ENCODE measurements around the gene SH2D5.
"Not testable (repeated sequence)": the region's sequence is repeated elsewhere in the genome, so short reads cannot be mapped to it uniquely, and the experiment has no call there.

SH2D5 gene

DNA sequence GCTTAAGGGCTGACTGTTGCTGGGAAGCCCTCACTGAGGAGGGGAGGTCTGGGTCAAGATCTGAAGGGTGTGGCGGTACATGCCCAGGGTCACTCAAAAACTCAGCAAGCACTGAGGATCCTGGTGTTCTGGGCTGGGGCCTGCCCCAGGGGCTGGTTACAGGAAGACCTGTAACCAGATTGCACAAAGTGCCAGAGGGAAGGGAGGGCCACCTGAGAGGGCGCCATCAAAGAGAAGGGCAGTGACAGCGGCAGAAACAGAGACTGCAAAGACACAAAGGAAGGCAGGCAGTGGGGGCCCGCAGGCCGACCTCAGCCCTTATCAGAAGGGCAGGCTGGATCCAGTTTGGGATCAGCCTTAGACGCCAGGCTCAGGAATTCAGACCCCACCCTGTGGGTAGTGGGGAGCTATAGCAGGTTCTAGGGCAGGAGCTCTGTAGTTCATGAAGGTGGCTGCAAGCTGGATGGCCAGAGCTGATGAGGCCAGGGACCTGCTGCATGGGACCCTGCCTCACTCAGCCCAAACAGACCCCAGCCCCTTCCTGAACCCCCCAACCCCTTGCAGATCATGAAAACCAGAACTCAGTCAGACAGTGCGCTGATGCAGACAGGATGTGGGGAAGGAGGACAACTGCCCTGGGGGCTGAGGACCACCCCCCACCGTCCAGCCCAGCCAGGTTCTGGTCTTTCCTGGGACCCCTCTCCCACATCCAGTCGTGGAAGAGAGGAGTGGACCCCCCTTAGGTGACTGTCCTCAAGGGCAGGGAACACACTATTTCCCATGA, 3.9 kb downstream of the SH2D5 start:
- DNase-seq (ENCODE audit: low read depth, low spot score): no peak

DNA sequence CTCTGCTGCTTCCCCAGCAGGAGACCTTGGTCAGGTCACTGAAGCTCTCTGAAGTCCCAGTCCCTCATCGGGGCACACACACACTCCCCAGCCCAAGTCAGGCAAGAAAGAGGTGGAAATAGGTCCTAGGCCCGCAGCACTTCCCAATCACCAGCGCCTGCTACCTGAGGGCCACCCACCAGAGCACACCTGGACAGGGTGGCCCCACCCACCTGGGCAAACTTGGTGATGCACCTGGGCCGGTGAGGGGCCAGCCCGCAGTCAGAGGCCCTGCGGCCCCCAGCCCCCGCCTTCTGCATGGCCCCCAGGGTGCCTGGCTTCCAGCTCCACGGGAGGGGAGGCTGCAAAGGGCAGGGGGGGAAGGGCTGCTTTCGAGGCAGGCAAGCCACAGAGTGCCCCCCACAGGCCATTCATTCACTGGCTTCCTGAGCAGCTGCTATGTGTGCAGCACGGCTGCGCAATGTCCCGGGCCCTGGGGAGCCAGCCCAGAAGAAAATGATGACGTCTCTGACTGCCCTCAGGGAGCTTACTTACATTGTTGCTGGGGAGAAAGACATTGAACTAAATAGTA, 4.7 kb downstream of the SH2D5 start:
- no peak for DNase-seq (ENCODE audit: low read depth, low spot score)

DNA sequence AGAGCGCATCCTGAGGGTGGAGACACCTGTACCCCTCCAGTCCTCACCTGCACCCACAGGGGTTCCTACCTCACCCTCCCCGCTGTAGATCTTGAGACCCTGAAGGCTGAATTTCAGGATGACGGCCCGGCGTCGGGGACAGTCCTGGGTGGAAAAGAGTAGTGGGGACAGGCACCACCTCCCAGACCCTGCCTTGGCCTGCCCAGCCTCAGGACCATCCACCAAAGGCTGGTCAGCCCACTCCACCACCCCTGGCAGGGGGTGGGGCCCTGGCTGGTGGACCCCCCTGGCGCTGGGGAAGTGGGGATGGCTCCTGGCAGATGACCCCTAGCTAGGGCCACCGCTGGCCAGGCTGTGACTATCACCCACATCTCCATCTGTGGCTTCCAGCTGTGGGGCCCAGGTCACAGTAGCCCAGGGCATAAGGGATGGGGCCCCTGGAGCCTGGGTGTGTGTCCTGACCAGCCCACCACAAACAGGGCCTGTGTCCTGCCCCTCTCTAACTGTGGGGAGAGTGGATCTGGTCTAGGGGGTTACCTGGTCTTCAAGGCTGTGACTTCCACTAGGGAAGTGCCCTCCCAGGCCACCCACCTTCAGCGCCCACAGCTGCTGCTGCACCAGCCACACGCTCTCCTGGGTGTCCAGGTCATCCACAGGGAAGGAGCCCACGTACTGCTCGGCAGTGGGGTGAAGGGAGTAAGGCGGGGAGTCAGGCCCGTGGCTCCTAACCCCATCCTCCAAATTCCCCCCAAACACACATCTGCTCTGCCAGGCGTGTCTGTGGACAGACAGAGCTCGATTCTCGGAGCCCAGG, 5.4 kb downstream of the SH2D5 start:
- no peak for DNase-seq (ENCODE audit: low read depth, low spot score)

DNA sequence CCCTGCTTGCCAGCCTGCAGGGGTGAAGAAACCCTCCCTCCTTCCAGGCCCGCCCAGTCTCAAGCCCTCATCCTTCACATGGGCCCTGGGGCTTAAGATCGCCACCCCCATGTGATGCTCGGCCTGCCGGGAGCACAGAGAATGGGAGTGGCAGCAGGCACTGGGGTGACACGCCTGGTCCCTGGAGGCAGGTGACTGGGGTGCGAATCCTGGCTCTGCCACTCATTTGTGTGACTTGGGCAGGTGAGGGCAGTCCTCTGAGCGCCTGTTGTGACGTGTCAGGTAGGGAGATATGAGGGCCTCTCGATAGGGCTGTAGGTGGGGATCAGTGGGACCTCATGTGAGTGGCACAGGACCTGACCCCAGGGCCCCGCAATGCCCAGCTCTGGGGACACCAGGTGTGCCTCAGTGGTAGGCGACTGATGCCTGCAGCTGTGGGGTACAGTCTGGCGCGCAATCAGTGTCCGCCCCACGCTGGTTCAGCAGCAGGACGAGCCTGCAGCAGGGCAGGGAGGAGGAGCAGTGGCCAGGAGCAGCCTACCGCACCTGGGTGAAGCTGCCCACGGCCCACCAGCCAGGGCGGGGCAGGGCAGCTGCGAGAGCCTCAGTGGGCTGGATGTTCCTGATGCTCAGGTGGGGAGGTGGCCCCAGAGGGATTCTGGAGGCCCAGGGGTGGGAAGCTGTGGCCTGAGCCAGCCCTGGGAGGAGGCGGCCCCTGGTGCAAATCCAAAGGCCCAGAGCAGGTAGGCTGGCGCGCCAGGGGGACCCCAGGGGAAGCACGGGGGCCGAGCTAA, 6.2 kb downstream of the SH2D5 start:
- no peak for DNase-seq (ENCODE audit: low read depth, low spot score)

DNA sequence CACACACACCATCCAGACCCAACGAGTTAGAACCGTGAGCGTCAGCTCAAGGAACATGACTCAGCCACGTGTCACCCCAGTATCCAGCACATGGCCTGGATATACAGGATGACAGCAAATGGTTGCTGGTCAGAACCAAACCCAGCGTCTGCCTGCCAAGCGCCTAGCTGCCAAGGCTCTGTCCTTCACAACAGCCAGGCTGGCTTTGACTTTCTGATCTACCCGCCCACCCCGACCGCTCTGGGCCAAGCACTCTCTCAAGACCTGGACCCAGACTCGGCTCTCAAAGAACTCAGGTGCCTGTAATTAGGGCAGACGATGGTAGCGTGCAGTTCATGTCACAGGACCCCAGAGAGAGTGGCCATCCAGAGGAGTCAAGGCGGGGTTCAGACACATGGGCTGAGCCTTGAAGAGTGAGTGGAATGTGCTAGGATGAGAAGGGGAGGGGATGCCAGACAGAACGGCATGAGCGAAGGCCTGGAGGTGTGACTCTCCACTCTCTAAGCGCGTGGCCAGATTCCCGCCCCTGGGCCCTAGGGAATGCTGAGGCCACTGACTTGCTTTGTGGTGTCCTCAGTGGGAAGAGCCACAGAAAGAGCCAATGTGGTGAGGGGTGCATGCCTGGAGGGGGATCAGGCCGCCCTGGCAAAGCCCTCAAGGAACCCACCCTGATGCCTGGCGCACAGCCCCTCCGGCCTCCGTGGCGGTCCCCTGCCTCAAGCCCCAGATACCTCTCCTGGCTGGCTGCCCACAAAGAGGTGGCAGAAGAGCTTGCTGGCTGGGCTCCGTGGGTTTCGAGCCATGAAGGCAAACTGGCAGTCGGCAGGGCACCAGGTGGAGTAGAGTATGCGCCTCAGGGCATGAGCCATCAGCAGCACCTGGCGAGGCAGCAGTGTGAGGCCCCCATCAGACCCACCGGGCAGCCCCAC, 7.0 kb downstream of the SH2D5 start:
- no peak for DNase-seq (ENCODE audit: low read depth, low spot score)

DNA sequence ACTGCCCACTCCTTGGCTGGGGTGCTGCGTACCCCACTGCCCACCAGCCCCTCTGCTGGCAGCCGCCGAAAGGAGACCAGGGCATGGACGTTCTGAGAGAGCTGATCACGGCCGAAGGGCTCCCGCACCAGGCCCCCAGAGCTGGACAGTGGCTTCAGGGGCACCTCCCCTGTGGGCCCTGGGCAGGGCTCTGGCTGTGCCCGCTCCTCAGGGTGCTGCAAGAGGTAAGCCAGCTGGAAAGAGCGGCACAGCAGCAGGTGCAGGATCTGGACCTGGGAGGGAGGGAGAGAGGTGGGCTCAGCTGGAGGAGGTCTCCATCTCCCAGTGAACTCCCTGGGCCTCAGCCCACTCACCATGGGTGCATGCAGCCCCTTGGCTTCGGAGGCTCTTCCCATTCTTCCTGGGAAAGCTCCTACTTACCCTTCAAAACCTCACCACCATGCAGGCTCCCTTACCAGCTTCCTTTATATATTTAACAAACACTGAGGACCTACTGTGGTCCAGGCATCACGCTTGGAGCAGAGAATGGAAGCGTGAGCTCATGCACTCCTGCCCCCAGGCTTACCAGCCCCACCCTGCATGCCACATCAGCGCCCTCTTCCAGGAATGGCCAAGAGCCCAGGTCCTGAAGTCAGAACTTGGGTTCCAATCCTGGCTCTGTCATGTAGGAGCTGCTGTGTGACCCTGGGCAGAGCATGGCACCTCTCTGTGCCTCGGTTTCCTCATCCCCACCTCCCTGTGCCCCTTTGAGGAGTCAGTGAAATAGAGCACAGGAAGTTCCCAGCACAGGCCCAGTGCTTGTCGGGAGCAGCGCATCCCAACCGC, 7.9 kb downstream of the SH2D5 start:
- DNase-seq (ENCODE audit: low read depth, low spot score): no peak

DNA sequence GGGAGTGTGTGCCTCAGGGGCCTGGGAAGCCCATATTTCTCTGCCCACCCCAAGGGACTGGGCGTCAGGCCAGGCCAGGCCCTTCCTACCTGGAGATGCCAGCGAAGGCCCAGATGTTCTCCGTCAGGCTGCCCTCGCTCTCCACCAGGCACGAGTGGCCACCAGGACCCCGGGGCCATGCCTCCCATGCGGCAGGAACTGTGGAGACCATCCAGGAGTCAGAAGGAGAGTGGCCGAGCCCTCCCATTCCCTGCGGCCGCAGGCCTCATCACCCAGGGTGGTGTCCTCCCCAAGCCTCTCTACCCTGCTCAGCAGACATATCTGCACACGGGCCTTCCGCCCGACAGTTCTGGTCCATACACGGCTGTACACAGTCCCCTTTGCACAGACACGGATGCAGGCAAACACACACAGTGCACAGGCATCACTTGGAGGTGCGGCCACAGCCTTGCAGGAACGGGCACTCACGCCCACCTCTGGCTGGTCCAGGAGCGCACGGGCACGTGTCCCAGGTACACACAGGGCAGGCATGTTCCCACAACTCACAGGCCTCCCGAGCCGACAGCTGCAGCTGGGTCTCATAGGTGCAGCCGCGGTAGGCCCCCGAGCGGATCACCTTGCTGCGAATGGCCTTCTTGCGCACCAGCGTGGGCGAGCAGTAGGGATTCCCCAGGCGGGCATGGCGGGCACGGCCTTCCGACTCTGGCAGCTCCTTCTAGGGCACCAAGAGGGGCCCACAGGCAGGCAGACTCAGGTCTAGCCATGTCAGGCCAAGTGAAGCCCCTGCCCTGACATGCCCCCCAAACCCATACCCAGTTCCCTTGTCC, 8.8 kb downstream of the SH2D5 start:
- no peak for DNase-seq (ENCODE audit: low read depth, low spot score)

DNA sequence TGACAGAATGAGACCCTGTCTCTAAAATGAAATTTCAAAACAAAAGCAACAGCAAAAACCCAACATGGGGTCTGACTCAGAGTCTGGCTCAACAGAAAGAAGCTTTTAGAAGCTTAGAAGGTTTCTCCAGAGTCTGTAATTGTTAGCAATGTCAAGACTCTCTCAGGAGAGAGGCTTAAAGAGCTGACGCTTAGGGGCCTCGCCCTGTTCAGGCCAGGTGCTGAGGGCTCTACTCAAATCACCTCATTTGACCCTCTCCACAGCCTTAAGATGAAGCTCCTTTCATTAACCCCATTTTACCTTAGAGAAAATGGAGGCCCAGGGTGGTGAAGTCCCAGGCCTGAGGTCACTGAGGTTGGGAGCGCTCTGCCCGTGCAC, 9.4 kb downstream of the SH2D5 start:
- no peak for DNase-seq (ENCODE audit: low read depth, low spot score)

DNA sequence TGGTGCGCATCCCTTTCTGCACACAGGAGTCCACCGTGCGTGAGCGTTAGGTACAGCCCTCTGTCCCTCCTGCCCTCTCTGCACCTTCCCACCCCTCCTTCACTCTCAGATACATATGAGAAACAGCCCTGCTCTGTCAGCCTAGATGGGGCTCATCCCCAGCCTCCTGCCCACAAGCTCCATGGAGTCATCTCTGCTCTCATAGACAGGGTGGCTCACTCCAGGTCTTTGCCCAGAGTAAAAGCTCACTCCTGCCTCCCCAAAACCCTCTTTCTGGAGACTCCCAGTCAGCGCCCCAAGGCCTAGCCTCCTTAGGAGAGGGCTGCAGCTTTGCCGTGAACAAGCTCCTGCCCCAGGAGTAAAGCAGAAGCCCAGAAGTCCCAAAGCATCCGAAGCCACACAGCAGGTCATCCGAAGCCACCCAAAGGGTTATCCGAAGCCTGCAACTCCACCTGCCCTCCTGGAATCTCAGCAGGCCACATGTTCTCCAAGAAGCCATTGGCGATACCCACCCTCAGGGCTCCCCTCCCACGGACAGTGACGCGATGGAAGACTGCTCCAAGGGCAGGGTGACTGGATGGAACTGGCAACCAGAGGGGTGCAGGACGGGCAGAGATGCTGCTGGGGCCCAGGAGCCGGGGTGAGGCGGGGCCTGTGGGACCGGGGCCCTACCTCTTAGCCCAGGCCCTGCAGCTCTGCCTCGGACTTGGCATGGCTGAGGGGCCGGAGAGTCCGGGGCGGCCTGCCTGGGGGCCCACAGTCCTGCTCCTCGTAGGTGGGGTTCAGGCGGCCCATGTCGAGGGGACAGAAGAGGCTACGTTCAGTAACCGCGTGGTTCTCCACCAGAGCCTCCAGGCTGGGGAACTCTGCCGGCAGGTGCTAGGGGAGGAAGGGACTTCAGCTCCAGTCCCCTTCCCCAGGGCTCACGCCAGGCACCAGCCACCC, 11.1 kb downstream of the SH2D5 start:
- no peak for DNase-seq (ENCODE audit: low read depth, low spot score)

DNA sequence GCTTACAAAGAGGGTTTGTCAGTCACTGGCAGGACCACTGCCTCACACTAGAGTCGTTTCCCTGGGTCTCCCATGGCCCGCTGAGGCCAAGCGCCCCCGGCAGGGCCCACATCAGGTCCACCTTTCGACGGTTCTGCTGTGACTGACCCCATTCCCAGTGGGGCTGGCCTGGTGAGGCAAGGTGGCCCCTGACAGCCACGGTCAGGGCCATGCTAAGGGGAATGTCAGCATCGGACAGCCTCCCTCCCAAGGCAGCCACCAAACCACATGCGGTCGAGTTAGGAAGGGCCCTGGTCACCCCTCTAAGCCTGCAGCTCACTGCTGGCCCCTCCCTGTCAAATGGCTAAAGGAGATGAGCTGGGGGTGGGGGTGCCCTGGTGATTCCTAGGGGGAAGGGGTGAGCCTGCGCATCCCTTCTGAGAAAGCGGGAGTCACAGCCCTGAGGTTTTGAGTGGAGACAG, 11.8 kb downstream of the SH2D5 start:
- DNase-seq (ENCODE audit: low read depth, low spot score): no peak

DNA sequence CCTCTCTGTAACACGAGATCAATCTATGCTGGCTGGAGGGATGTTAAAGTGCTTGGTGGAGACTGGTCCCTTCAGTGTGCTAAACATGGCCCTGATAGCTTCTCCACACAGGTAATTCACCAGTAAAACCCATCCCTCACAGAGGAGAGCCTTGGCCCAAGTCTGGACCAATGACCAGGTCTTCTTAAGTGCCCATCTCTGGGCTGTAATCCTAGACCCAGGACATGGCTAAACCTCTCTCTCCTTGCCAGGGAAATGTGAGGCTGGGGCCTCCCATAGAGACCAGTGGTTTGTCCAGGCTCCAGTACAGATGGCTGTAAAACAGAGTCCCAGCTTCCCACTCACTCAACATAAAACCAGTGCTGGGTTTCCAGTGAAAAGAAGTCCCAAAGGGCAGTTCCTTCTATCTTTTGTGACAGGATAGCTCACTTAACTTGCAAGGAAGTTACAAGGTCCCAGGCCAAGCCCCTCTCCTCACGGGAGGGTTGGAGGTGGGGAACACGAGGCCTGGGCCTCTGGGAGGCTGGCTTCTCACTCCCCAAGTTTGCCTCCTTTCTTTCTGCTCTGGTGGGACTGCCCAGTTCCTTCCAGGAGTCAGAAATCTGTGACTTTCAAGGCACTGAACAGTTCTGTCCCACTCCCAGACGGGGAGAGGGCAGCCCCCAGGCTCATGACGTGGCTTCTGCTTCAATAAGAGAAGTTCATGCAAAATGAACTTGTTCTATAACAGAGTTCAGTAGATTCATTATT, 12.5 kb downstream of the SH2D5 start:
- no peak for DNase-seq (ENCODE audit: low read depth, low spot score)

DNA sequence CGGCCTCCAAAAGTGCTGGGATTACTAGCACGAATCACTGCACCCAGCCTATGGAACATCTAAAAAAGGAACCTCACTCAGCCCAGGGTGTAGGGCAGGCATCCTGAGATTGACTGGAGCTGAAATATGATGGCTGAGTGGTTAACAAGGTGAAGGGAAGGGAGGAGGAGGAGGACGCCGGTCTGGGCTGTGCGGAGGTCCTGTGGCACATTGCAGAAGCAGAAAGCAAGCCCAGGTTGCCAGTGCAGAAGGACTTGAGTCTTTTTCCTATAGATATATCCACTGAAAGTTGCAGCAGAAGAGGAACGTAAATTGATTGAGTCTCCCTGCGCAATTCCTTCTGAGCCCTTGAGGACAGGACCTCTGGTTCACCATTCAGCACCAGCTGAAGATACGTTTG, 13.2 kb downstream of the SH2D5 start:
- no peak for DNase-seq (ENCODE audit: low read depth, low spot score)

DNA sequence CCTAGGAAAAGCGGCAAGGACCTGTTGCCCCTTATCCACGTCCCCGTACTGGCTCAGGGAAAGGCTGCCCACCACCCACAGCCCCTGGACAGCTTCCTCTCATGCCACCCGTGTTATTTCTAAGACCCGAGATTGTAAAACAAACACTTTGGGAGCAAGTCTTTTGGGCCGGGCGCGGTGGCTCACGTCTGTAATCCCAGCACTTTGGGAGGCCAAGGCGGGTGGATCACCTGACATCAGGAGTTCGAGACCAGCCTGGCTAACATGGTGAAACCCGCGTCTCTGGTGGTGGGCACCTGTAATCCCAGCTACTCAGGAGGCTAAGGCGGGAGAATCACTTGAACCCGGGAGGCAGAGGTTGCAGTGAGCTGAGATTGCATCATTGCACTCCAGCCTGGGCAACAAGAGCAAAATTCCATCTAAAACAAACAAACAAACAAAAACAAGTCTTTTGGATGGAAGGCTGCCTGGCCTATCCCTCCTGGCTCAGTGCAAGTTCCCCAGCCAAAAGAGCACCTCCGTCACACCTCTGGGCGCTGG, 14.1 kb downstream of the SH2D5 start:
- not testable (repeated sequence) for DNase-seq (ENCODE audit: low read depth, low spot score)

DNA sequence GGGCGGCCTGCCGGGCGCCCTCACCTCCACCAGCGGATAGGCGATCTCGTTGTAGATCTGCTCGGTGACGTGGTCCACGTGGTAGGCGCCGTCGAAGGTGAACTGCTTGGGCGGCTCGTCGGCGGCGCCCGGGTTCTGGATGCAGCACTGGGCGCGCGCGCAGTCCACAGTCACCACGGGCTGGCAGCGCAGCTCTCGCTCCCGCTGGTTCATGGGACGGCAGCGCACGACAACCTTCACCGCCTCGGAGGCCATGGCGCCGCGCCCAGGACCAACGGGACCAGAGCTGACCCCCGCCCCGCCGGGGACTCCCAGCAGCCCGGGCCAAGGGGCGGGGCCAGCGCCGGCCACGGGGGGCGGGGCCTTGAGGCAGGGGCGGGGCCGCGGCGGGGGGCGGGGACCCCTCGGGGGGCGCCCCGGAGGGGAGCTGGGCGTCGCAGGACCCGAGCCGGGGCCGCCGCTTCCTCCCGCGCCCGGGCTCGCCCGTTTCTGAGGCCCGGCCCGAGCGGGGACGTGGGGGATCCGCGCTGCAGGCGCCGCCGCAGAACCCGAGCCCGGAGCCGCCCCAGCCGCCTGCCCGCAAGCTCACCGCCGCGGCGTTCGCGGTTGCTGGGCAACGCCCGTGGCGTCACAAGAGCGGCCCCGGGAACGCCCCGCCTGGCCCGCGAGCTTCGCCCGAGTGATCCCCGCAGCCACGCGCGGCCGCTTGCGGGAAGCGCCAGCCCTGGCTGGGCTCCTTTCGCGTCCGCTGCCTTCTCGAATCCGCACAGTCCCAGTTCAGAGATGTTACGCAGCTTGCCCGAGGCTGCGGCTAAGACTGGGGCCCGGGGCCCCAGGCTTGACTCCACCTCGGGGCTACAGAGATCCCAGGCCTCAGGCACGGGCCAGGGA, 14.8 kb downstream of the SH2D5 start, which contains the start of gene KIF17:
KIF17 (minus strand) TSS at position 556 of the 891 bp plus-strand sequence; CDS start at position 255, 301 bp downstream.
- DNase-seq (ENCODE audit: low read depth, low spot score): peak; percentile 18

DNA sequence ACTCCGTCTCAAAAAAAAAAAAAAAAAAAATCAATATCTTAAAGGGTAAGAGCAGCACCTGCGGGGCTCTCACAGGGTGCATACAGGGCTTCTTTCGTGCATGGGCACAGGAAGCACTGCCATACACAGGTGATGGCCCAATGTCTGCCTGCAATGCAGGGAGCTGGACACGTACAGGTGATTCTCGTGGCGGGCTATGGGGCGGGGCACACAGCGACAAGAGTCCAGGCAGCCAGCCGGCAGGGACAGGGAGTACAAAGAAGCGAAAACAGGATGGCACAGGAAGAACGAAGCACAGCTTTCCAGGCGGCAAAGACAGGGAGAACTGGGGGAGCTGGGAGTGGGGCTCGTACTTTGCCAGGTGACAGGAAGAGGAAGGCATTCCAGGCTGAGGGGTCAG, 16.3 kb downstream of the SH2D5 start:
- DNase-seq (ENCODE audit: low read depth, low spot score): no peak

DNA sequence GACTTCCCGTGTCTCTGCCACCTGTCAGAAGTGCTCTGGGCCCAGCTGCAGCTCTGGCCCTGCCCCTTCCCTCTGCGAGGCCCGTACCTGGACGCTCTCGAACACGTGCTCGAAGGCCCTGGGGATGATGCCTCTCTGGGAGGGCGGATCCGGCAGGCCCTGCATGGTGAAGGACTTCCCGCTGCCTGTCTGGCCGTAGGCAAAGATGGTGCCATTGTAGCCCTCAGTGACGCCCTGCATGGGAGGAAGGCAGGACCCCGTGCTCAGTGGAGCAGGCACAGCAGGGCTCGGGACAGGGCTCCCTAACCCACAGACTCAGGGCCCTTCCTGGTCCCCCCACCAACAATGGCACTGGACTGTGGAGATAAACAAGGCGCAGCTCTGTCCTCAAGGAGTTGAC, 17.1 kb downstream of the SH2D5 start:
- DNase-seq (ENCODE audit: low read depth, low spot score): no peak
